Parathyroid adenoma (tissue), 2 donors: ENCODE data around the gene SLC5A3.

Experiments used
- H2AFZ ChIP-seq: fragments of 300-600 bp; sonication (generic); one replicate; pipeline ENCODE4 v1.7.0; 2017; ENCODE audit warnings: antibody characterized with exemption, mild to moderate bottlenecking
- H3K27ac ChIP-seq: fragments of 300-600 bp; sonication (generic); one replicate; pipeline ENCODE4 v1.7.0; 2017
- H3K27me3 ChIP-seq: fragments of 300-600 bp; sonication (generic); one replicate; pipeline ENCODE4 v1.7.0; 2017; ENCODE audit warnings: low read length; ENCODE audit not compliant: control insufficient read depth, insufficient read depth
- H3K36me3 ChIP-seq: fragments of 300-600 bp; sonication (generic); one replicate; pipeline ENCODE4 v1.7.0; 2017; ENCODE audit warnings: low read length; ENCODE audit not compliant: control insufficient read depth, insufficient read depth
- H3K4me1 ChIP-seq: fragments of 300-600 bp; sonication (generic); one replicate; pipeline ENCODE4 v1.7.0; 2017; ENCODE audit warnings: control low read depth
- H3K4me2 ChIP-seq: fragments of 300-600 bp; sonication (generic); one replicate; pipeline ENCODE4 v1.7.0; 2017; ENCODE audit warnings: low read length
- H3K4me3 ChIP-seq: fragments of 300-600 bp; sonication (generic); one replicate; pipeline ENCODE4 v1.7.0; 2017; ENCODE audit warnings: low read depth, low read length
- H3K79me2 ChIP-seq: fragments of 300-600 bp; sonication (generic); one replicate; pipeline ENCODE4 v1.7.0; 2017; ENCODE audit warnings: control low read depth
- H3K9ac ChIP-seq: fragments of 300-600 bp; sonication (generic); one replicate; pipeline ENCODE4 v1.7.0; 2017; ENCODE audit warnings: mild to moderate bottlenecking
- H3K9me3 ChIP-seq: fragments of 300-600 bp; sonication (generic); one replicate; pipeline ENCODE4 v1.7.0; 2017; ENCODE audit warnings: low read length; ENCODE audit not compliant: control insufficient read depth
- TF ChIP-seq, protein P1 (sequence below): fragments of 300-600 bp; sonication (generic); IDR thresholded peaks from one replicate; pipeline ENCODE4 v1.7.0; 2017; ENCODE audit warnings: antibody characterized with exemption, mild to moderate bottlenecking
- donor health status: primary hyperparathyroidism.

SLC5A3 gene

DNA sequence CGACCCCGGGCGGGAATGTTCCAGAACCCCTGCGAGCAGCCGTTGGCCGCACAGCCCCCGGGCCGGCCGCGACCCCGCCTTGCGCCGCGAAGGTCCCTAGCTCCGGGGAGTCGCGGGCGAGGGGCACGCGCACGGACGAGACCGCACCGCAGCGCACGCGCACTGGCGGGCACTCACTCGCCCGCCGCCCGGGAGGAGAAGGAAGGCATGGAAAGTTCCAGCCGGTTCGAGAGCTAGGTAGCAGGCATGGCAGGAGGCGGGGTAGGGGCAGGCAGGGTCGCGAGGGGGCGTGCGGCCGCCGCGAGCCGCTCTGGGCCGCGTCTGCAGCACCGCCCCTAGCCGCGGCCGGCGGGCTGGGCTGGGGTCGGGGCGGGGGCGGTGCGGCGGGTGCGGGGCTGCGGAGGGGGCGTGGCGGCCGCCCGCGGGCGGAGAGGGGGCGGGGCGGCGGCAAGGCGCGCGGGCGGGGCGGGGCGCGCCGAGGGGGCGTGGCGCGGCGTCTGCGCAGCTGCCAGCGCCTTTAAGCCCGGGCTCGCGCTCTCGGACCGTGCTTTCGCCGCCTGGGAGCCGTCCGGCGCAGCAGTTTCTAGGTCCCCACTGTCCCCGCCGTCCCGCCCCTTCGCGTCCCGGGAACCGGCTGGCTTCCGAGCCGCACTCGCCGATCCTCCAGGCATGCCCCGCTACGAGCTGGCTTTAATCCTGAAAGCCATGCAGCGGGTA, at the start of gene SLC5A3, which contains the start of gene MRPS6:
Gene SLC5A3 (plus strand): TSS at position 547 of the 717 bp plus-strand sequence. CDS start 21,621 bp downstream, outside the sequence.
Gene MRPS6 (plus strand): TSS at position 547 of the 717 bp plus-strand sequence. CDS start 123 bp downstream, at position 670.
- Histone ChIP-seq H3K27ac (peak within 1 kb of the TSS; percentile 54), H3K4me1 (peaks cover 3% of the 10 kb centered on the region), H3K27me3 (no peaks in the 10 kb centered on the region), H3K9me3 (no peaks in the 10 kb centered on the region), H3K4me3 (peak within 1 kb of the TSS; percentile 72), H3K4me2 (peak within 1 kb of the TSS; percentile 93), H3K79me2 (no peaks in the 10 kb centered on the region), H3K36me3 (no peaks in the 10 kb centered on the region), H3K9ac (no peak within 1 kb of the TSS), H2AFZ (peak within 1 kb of the TSS; percentile 93)
- TF ChIP-seq, protein P1, sequence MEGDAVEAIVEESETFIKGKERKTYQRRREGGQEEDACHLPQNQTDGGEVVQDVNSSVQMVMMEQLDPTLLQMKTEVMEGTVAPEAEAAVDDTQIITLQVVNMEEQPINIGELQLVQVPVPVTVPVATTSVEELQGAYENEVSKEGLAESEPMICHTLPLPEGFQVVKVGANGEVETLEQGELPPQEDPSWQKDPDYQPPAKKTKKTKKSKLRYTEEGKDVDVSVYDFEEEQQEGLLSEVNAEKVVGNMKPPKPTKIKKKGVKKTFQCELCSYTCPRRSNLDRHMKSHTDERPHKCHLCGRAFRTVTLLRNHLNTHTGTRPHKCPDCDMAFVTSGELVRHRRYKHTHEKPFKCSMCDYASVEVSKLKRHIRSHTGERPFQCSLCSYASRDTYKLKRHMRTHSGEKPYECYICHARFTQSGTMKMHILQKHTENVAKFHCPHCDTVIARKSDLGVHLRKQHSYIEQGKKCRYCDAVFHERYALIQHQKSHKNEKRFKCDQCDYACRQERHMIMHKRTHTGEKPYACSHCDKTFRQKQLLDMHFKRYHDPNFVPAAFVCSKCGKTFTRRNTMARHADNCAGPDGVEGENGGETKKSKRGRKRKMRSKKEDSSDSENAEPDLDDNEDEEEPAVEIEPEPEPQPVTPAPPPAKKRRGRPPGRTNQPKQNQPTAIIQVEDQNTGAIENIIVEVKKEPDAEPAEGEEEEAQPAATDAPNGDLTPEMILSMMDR = no peak

GRCh38 chr21:34023691-34024373, 49.5 kb upstream of the SLC5A3 start:
- TF ChIP-seq, protein P1 = no peak
- no peak overlapping the region for H3K27ac ChIP-seq
- no peaks in the 10 kb centered on the region for H3K9me3 ChIP-seq
- H3K4me2 ChIP-seq = no peak overlapping the region
- no peak overlapping the region for H2AFZ ChIP-seq
- H3K36me3 ChIP-seq = no peaks in the 10 kb centered on the region
- no peak overlapping the region for H3K9ac ChIP-seq
- H3K4me1 ChIP-seq = no peaks in the 10 kb centered on the region
- no peaks in the 10 kb centered on the region for H3K79me2 ChIP-seq
- no peak overlapping the region for H3K4me3 ChIP-seq
- no peaks in the 10 kb centered on the region for H3K27me3 ChIP-seq

DNA sequence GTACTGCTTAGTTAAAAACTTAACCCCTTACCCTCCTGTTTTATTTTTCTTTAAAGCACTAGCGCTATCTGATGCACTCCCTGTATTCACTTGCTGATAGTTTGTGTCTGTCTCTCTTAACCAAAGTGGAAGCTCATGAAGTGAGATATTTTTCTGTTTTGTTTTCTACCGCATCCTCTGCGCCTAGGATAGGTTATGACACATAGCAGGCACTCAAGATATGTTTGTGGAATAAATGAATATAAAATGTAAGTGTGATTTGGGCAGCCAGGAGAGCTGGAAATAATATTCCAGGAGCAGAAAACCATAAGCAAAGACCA, 49.0 kb upstream of the SLC5A3 start:
- Histone ChIP-seq H3K27ac (no peak overlapping the region), H3K36me3 (no peaks in the 10 kb centered on the region), H2AFZ (no peak overlapping the region), H3K4me3 (no peak overlapping the region), H3K27me3 (no peaks in the 10 kb centered on the region), H3K9ac (no peak overlapping the region), H3K79me2 (no peaks in the 10 kb centered on the region), H3K4me1 (no peaks in the 10 kb centered on the region), H3K9me3 (no peaks in the 10 kb centered on the region), H3K4me2 (no peak overlapping the region)
- TF ChIP-seq, protein P1 = no peak

DNA sequence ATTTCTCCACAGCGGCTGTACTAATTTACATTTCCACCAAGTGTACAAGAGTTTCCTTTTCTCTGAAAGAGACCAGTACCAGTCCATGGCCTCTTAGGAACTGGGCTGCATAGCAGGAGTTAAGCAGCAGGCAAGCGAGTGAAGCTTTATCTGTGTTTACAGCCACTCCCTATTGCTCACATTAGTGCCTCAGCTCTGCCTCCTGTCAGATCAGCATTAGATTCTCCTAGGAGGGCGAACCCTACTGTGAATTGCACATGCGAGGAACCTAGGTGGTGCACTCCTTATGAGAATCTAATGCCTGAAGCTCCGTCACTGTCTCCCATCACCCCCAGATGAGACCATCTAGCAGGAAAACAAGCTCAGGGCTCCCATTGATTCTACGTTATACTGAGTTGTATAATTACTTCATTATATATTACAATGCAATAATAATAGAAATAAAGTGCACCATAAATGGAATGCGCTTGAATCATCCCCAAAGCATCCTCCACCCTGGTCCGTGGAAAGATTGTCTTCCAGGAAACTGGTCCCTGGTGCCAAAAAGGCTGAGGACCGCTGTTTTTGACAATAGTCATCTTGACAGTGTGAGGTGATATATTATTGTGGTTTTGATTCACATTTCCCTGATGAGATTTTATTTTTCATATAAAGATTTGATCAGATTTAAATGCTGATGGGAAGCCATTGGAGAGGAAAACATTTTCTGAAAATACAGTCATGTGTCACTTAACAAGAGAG, 45.5 kb upstream of the SLC5A3 start:
- H3K4me2 ChIP-seq = no peak overlapping the region
- H3K9ac ChIP-seq = no peak overlapping the region
- H3K4me3 ChIP-seq = no peak overlapping the region
- no peak overlapping the region for H2AFZ ChIP-seq
- TF ChIP-seq, protein P1 = no peak
- H3K27me3 ChIP-seq = no peaks in the 10 kb centered on the region
- H3K27ac ChIP-seq = no peak overlapping the region
- no peaks in the 10 kb centered on the region for H3K4me1 ChIP-seq
- no peaks in the 10 kb centered on the region for H3K79me2 ChIP-seq
- H3K9me3 ChIP-seq = no peaks in the 10 kb centered on the region
- H3K36me3 ChIP-seq = no peaks in the 10 kb centered on the region
